HTR-8/SVneo (cell line): Measurements from ENCODE around the gene DPYSL4.

Experiments
- DNase-seq: peaks from one replicate; pipeline ENCODE4 v3.0.0; 2011; ENCODE audit warnings: low spot score, mixed read lengths; ENCODE audit not compliant: insufficient read length
- FAIRE-seq: peaks from 2 replicates; lab custom pipeline; 2011; peaks lifted over from hg19 to GRCh38; lab: Jason Lieb, UNC

DPYSL4 gene

DNA sequence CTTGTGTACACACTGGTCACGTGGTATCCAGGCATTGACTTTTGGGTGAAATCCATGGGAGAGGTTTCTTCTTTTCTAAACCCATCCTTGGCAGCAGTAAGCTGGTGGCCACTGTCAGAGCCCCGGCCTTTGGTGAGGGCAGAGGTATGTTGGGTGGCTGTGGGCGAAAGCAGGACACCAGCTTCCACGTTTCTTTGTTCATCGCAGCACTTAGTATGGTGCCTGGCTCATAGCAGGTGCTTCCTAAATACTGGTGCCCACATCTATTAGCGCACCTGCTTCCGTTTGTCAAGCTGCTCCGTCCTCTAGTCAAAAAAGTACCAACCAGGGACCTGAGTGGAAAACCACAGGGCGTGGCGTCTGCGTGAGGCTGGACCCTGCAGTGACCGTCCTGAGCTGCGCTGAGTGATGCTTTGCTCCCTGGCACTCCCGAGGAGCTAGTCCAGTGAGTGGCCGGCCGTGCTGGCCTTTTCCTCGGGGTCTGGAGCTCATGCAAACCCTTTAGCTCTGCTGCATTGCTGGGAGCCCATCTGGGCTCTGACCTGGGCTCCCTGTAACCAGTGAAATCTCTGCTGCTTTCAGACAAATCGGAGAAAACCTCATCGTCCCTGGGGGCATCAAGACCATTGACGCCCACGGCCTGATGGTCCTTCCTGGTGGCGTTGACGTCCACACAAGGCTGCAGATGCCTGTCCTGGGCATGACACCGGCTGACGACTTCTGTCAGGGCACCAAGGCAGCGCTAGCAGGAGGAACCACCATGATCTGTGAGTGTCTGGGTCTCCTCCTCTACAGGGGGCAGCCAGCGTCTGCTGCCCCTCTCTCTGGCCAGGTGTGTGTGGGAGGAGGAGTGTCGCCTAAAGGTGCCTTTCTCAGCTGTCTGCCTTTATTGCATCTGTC is 5.6 kb downstream of the DPYSL4 start:
- DNase-seq, result no peak
- FAIRE-seq, result no peak

GRCh38 chr10:132192991-132193665 is 6.4 kb downstream of the DPYSL4 start:
- FAIRE-seq (no peak), DNase-seq (no peak)

- FAIRE-seq, result no peak
- DNase-seq, result peak; percentile 30
Observed at GRCh38 chr10:132193907-132194552, 7.3 kb downstream of the DPYSL4 start.

DNA sequence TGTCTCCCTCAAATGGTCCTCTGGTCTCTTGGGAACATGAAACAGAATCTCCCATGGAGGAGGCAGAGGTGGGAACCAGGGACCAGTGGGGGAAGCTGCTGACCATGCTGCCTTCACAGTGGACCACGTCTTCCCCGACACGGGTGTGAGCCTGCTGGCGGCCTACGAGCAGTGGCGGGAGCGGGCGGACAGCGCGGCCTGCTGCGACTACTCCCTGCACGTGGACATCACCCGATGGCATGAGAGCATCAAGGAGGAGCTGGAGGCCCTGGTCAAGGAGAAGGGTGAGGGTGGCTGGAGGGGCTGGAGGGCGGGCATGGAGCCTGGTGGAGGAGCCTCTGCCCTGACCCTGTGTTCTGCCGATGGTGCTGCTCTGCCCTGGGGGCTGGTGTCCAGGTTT is 8.0 kb downstream of the DPYSL4 start:
- no peak for FAIRE-seq
- no peak for DNase-seq

GRCh38 chr10:132195366-132196075 is 8.8 kb downstream of the DPYSL4 start:
- FAIRE-seq (no peak), DNase-seq (no peak)

GRCh38 chr10:132196178-132197113 is 9.7 kb downstream of the DPYSL4 start:
- DNase-seq (no peak), FAIRE-seq (no peak)

DNA sequence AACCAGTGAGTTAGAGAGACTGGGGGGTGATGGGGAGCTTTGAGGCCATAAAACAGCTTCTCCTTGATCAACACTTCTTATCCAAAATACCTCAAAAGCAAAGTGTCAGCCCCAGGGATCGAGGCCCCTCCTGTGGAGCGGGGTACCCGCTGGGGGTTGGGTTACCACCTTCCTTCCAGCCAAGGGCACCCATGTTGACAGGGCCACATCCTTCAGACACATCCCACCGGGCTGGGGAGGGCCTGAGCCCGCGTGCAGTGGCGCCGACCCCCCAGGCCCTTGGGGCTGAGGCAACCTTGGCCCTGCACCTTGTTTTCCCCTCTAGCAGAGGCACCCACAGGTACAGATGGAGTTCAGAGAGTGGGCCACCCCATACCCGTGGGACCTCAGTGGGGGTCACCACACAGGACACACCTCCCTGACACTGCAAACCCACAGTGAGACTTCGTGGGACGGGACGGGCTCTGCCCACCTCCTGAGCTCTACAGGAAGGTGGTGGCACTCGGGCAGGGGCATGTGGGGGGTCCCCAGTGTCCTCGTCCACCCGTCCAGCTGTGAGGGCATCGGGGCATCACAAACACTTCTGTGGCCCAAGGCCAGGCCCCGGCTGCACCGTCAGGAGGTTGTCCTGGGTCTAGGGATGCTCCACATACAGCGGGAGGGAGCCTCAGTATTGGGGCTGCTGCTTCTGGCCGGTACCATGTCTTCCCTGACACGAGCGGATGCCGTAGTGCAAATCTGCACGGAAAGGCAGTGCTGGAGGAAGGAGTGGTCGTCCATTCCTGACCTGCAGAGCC is 10.7 kb downstream of the DPYSL4 start:
- FAIRE-seq, result no peak
- no peak for DNase-seq

DNA sequence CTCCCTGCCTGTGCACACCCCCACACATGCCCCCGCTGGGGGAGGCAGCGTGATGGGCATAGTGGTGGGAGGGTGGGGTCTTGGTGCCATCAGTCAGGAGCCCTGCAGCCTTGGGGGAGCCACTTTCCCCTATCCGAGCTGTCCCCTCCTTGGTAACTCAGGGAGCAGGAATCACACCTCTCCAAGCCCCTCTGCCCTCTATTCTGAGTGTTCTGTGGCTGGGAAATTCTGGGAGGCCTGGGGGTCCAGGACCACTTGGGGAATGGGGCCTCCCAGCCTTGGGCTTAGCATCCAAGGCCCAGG is 11.3 kb downstream of the DPYSL4 start:
- no peak for DNase-seq
- no peak for FAIRE-seq

DNA sequence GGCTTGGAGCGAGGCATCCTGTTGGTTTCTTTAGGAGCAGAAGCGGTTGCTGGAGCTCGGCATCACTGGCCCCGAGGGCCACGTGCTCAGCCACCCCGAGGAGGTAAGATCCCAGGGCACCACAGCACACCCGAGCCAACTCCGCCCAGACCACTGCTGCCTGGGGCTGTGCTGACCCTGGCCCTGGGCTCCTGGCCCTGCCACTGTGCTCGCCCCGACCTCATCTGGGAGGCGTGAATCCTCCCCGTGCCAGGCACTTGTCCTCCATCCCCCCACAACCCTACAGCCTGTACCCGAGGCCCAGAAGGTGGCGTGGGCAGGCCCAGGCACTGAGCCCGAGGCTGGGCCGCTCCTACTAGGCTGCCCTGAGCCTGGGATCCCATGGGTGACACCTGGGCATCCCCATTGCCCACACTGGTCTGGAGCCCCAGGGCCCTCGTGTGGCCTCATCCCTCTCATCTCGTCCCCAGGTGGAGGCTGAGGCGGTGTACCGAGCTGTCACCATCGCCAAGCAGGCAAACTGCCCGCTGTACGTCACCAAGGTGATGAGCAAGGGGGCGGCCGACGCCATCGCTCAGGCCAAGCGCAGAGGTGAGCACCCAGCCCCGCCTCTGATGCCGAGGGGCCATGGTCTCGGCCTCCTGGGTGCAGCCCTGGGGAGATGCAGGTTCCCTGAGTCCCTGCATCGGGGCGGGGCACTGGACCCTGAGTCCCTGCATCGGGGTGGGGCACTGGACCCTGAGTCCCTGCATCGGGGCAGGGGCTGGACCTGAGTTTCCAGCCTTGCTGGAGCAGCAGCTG is 11.8 kb downstream of the DPYSL4 start:
- FAIRE-seq (no peak), DNase-seq (no peak)

- no peak for FAIRE-seq
Observed at GRCh38 chr10:132199268-132199853, 12.6 kb downstream of the DPYSL4 start.

GRCh38 chr10:132199854-132200311 is 13.1 kb downstream of the DPYSL4 start:
- no peak for DNase-seq
- FAIRE-seq, result no peak

More at GRCh38 chr10:132199268-132199853, 12.6 kb downstream of the DPYSL4 start:
- DNase-seq, result no peak

DNA sequence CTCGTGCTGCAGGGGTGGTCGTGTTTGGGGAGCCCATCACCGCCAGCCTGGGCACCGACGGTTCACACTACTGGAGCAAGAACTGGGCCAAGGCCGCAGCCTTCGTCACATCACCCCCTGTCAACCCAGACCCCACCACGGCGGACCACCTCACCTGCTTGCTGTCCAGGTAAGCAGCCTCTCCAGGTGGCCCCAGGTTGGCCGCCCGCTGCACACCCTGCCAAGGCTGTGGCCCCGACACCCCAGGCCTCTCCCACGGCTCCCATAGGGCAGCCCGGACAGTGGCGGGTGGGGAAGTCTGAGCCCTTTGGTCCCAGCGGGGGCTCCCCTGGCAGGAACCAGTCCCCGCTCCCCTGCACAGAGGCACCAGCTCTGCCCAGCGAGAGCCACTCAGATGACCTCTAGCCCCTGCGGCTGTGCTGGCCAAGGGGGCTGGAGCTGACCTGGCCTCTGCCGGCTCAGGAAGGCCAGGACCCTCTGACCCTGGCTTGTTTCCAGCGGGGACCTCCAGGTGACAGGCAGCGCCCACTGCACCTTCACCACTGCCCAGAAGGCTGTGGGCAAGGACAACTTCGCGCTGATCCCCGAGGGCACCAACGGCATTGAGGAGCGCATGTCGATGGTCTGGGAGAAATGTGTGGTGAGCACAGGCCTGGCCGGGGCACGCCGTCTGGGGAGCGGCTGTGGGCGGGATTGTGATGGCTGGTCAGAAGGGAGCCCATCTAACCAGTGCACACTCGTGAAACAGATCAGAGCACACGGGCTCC is 13.8 kb downstream of the DPYSL4 start:
- DNase-seq (no peak), FAIRE-seq (no peak)

- DNase-seq (no peak), FAIRE-seq (no peak)
Observed at GRCh38 chr10:132201111-132201969, 14.6 kb downstream of the DPYSL4 start.

- DNase-seq (no peak), FAIRE-seq (no peak)
Observed at GRCh38 chr10:132202070-132202970, 15.6 kb downstream of the DPYSL4 start.
